AG04449 (cell line): ENCODE measurements around the gene TTC21B.

Experiments
- CTCF ChIA-PET: fragments of 350-600 bp; formaldehyde crosslinking; extraction: SDS; loops from one replicate; lab custom pipeline; 2021; ENCODE audit warnings: antibody characterized with exemption; lab: Yijun Ruan, JAX
- POLR2A ChIA-PET: fragments of 400-600, 350-600 bp; formaldehyde crosslinking; extraction: SDS; loops from one replicate; lab custom pipeline; 2020; ENCODE audit warnings: antibody characterized with exemption, inconsistent platforms; lab: Yijun Ruan, JAX
- DNase-seq: peaks from one replicate; pipeline ENCODE4 v3.0.0-alpha.2; 2010; ENCODE audit warnings: low read depth, low spot score
- H3K4me3 ChIP-seq: 2 replicates; pipeline ENCODE4 v1.5.1; 2011; ENCODE audit warnings: low read depth, mild to moderate bottlenecking, control low read depth, low read length
- CTCF ChIP-seq: IDR thresholded peaks from one replicate; pipeline ENCODE4 v1.5.1; 2011; ENCODE audit warnings: mild to moderate bottlenecking, moderate library complexity, low read length, control low read depth, inconsistent platforms; ENCODE audit not compliant: insufficient read depth; ENCODE audit errors: missing control alignments

The TTC21B gene

GRCh38 chr2:165957030-165957675, 3.6 kb upstream of the TTC21B start:
- ChIA-PET CTCF (interaction anchor here (0.6 to 1.0 kb wide), 3 partner anchors 69 to 172 kb away, joined by 3 read pairs; no protein-coding TSS in a partner anchor), POLR2A (no interaction called here)
- no peak overlapping the region for H3K4me3 ChIP-seq
- no peak for TF ChIP-seq CTCF
- DNase-seq, result no peak

- CTCF ChIA-PET, result interaction anchor here (0.8 to 5.0 kb wide), 17 partner anchors 8 to 466 kb away, joined by 3 to 53 read pairs (median 5); partner anchors contain the start of gene SCN1A
- H3K4me3 ChIP-seq, result peak overlapping the region; percentile 73
- TF ChIP-seq CTCF, result no peak
- POLR2A ChIA-PET, result interaction anchor here (0.7 to 1.8 kb wide), 2 partner anchors 8 to 42 kb away, joined by 4 to 5 read pairs; no protein-coding TSS in a partner anchor
- DNase-seq, result no peak
These were observed 296 bp downstream of the TTC21B start for GRCh38 chr2:165953306-165953654.

DNA sequence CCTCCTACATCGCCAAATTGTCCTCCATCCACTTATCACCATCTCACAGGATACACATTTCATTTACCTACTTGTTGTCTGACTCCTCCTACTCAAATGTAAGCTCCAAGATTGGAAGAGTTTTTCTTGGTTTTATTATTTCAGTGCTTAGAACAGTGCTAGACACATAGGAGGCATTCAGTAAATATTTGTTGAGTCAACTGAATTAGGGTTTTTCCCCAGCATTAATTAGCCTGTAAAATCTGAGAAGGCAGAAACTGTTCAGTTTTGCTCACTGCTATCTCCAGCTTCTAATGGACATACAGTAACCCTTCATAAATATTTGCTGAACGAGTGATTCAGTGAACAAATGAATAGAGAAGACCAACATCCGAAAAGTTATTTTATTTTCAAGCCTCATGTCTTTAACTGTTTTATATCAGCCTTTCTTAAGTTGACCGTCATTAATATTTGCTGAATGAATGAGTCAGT, 800 bp downstream of the TTC21B start:
- ChIA-PET CTCF (interaction anchor here (0.9 to 5.0 kb wide), 15 partner anchors 8 to 178 kb away, joined by 3 to 53 read pairs (median 5); partner anchors contain the start of gene SCN1A), POLR2A (interaction anchor here (1.8 kb wide), 1 partner anchor 8 kb away, joined by 5 read pairs; no protein-coding TSS in a partner anchor)
- DNase-seq, result no peak

DNA sequence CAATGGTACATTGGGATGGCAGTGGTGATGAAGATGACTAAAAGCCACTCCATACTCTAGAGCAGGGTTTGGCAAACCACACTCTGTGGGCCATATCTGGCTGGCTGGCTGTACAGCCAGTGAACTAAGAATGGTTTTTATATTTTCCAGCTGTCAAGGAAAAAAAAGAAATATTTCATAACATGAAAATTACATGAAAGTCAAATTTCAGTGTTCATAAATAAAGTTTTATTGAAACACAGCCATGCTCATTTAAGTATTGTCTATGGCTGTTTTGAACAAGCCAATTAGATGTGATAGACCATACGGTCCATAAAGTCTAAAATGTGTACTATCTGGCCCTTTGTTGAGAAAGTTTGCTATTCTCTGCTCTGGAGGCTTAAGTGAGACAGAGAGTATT, 1.5 kb downstream of the TTC21B start:
- DNase-seq, result no peak
- H3K4me3 ChIP-seq, result no peak overlapping the region
- no peak for TF ChIP-seq CTCF
- ChIA-PET POLR2A (no interaction called here), CTCF (interaction anchor here (1.0 to 5.0 kb wide), 6 partner anchors 9 to 176 kb away, joined by 3 to 53 read pairs (median 6); partner anchors contain the start of gene SCN1A)

More for the DNA sequence above, 800 bp downstream of the TTC21B start:
- H3K4me3 ChIP-seq, result peak overlapping the region; percentile 73
- no peak for TF ChIP-seq CTCF

GRCh38 chr2:165950438-165950837, 3.1 kb downstream of the TTC21B start:
- no peak overlapping the region for H3K4me3 ChIP-seq
- no peak for DNase-seq
- no peak for TF ChIP-seq CTCF
- POLR2A ChIA-PET, result no interaction called here
- CTCF ChIA-PET, result no interaction called here

GRCh38 chr2:165941827-165942226, 11.7 kb downstream of the TTC21B start:
- ChIA-PET POLR2A (no interaction called here), CTCF (interaction anchor here (0.8 to 1.5 kb wide), 2 partner anchors 11 to 13 kb away, joined by 4 to 5 read pairs; partner anchors contain the start of gene TTC21B)
- DNase-seq, result no peak
- H3K4me3 ChIP-seq, result no peak overlapping the region
- TF ChIP-seq CTCF, result no peak
